Measurements from ENCODE around the gene PRSS2. TPM values are rescaled to one million over a fixed set of nuclear protein-coding genes. Genes with fewer than 3 reads are reported as not detected.

The PRSS2 gene
- polyA plus RNA-seq, 3 donors = not detected

GRCh38 chr7:142800088-142800487, 29.3 kb downstream of the PRSS2 start:
- DNase-seq = no peak
- peaks cover 45 to 46% of the 10 kb centered on the region in 2 donors for H3K27me3 ChIP-seq (ENCODE audit: control insufficient read depth in 2 of 2, insufficient read depth in 2 of 2, low read length in 2 of 2)
- no peak for TF ChIP-seq CTCF (IDR thresholded peaks at IDR 0.05)
- no CpG with 5 or more reads among the region's 1 CpG for WGBS (ENCODE audit: insufficient coverage)
- H3K9me3 ChIP-seq (replicated peaks in 1 of 2; ENCODE audit: control insufficient read depth in 1 of 2, insufficient read depth in 1 of 2, low read length in 2 of 2) = peaks cover 0 to 25% of the 10 kb centered on the region in 2 donors
- no peak overlapping the region for H3K4me3 Mint-ChIP-seq
- intact Hi-C loops (cut with micrococcal nuclease) = no loop called here
- H3K4me1 ChIP-seq (ENCODE audit: control insufficient read depth in 1 of 2, insufficient read depth in 2 of 2, low read length in 2 of 2) = peaks cover 15 to 17% of the 10 kb centered on the region in 2 donors
- no peak overlapping the region for H3K27ac Mint-ChIP-seq
- no peak overlapping the region for H3K4me2 ChIP-seq (replicated peaks; ENCODE audit: extremely low read depth, low read length, poor library complexity, severe bottlenecking)
- no peak overlapping the region for H2AFZ ChIP-seq (ENCODE audit: insufficient read depth, low read depth, low read length, poor library complexity, severe bottlenecking)
- H3K27ac ChIP-seq (ENCODE audit: low read depth in 1 of 2, low read length in 2 of 2) = no peak overlapping the region
- peaks cover 20% of the 10 kb centered on the region for H3K4me1 Mint-ChIP-seq
- H3K36me3 Mint-ChIP-seq = peaks cover 3 to 12% of the 10 kb centered on the region in 2 donors
- H3K36me3 ChIP-seq (replicated peaks in 1 of 2; ENCODE audit: control insufficient read depth in 1 of 2, insufficient read depth in 2 of 2, low read length in 2 of 2) = no peaks in the 10 kb centered on the region
- peaks cover 43 to 57% (median 54%) of the 10 kb centered on the region in 3 donors for H3K27me3 Mint-ChIP-seq (ENCODE audit: low read depth in 3 of 3)
- H4K20me1 ChIP-seq (ENCODE audit: insufficient read depth, low read length) = no peaks in the 10 kb centered on the region
- no peaks in the 10 kb centered on the region for H3K79me2 ChIP-seq (ENCODE audit: insufficient read depth, low read length)
- no peak overlapping the region for H3K9ac ChIP-seq (ENCODE audit: insufficient read depth, low read length, poor library complexity, severe bottlenecking)
- no peak overlapping the region for H3K4me3 ChIP-seq (replicated peaks in 1 of 3; ENCODE audit: low read depth in 2 of 3, low read length in 3 of 3)
- peaks cover 0 to 16% (median 7%) of the 10 kb centered on the region in 7 donors for H3K9me3 Mint-ChIP-seq

GRCh38 chr7:142800699-142801260, 30.0 kb downstream of the PRSS2 start:
- DNase-seq = no peak
- Histone ChIP-seq H3K9ac (ENCODE audit: insufficient read depth, low read length, poor library complexity, severe bottlenecking) (no peak overlapping the region), H3K79me2 (ENCODE audit: insufficient read depth, low read length) (no peaks in the 10 kb centered on the region), H3K36me3 (replicated peaks in 1 of 2; ENCODE audit: control insufficient read depth in 1 of 2, insufficient read depth in 2 of 2, low read length in 2 of 2) (no peaks in the 10 kb centered on the region), H3K9me3 (replicated peaks in 1 of 2; ENCODE audit: control insufficient read depth in 1 of 2, insufficient read depth in 1 of 2, low read length in 2 of 2) (peaks cover 0 to 25% of the 10 kb centered on the region in 2 donors), H3K4me2 (replicated peaks; ENCODE audit: extremely low read depth, low read length, poor library complexity, severe bottlenecking) (no peak overlapping the region), H3K27ac (ENCODE audit: low read depth in 1 of 2, low read length in 2 of 2) (no peak overlapping the region), H3K4me1 (ENCODE audit: control insufficient read depth in 1 of 2, insufficient read depth in 2 of 2, low read length in 2 of 2) (peaks cover 15 to 17% of the 10 kb centered on the region in 2 donors), H3K27me3 (ENCODE audit: control insufficient read depth in 2 of 2, insufficient read depth in 2 of 2, low read length in 2 of 2) (peaks cover 39 to 40% of the 10 kb centered on the region in 2 donors), H2AFZ (ENCODE audit: insufficient read depth, low read depth, low read length, poor library complexity, severe bottlenecking) (no peak overlapping the region), H3K4me3 (replicated peaks in 1 of 3; ENCODE audit: low read depth in 2 of 3, low read length in 3 of 3) (no peak overlapping the region), H4K20me1 (ENCODE audit: insufficient read depth, low read length) (no peaks in the 10 kb centered on the region)
- H3K4me1 Mint-ChIP-seq = peaks cover 22% of the 10 kb centered on the region
- no peak for TF ChIP-seq CTCF (IDR thresholded peaks at IDR 0.05)
- peaks cover 3 to 12% of the 10 kb centered on the region in 2 donors for H3K36me3 Mint-ChIP-seq
- peaks cover 39 to 52% (median 47%) of the 10 kb centered on the region in 3 donors for H3K27me3 Mint-ChIP-seq (ENCODE audit: low read depth in 3 of 3)
- no peak overlapping the region for H3K4me3 Mint-ChIP-seq
- intact Hi-C loops (cut with micrococcal nuclease) = no loop called here
- 90% methylated on average over 2 of the region's 7 CpGs for WGBS (ENCODE audit: insufficient coverage)
- H3K27ac Mint-ChIP-seq = no peak overlapping the region
- peaks cover 0 to 16% (median 7%) of the 10 kb centered on the region in 7 donors for H3K9me3 Mint-ChIP-seq
